ENCODE data around the gene ECSIT.
"Not testable (repeated sequence)": the region's sequence is repeated elsewhere in the genome, so short reads cannot be mapped to it uniquely, and the experiment has no call there.

The ECSIT gene

GRCh38 chr19:11475861-11476260 is 53.1 kb downstream of the ECSIT start:
- DNase-seq (ENCODE audit: low spot score) = no peak

GRCh38 chr19:11475343-11475742 is 53.6 kb downstream of the ECSIT start:
- DNase-seq (ENCODE audit: low spot score) = not testable (repeated sequence)

- no peak for DNase-seq (ENCODE audit: low spot score)
Measured at GRCh38 chr19:11473725-11474124, 55.2 kb downstream of the ECSIT start.

- not testable (repeated sequence) for DNase-seq (ENCODE audit: low spot score)
Measured at GRCh38 chr19:11468266-11468845, 60.6 kb downstream of the ECSIT start.

- no peak for DNase-seq (ENCODE audit: low spot score)
Measured at GRCh38 chr19:11465600-11465999, 63.3 kb downstream of the ECSIT start.

- no peak for DNase-seq (ENCODE audit: low spot score)
Measured at GRCh38 chr19:11464333-11465265, 64.3 kb downstream of the ECSIT start.

GRCh38 chr19:11463391-11463790 is 65.5 kb downstream of the ECSIT start:
- DNase-seq (ENCODE audit: low spot score) = no peak

GRCh38 chr19:11461453-11461852 is 67.5 kb downstream of the ECSIT start:
- DNase-seq (ENCODE audit: low spot score) = no peak

GRCh38 chr19:11460207-11460606 is 68.7 kb downstream of the ECSIT start:
- DNase-seq (ENCODE audit: low spot score) = no peak

GRCh38 chr19:11458912-11459311 is 70.0 kb downstream of the ECSIT start:
- DNase-seq (ENCODE audit: low spot score) = not testable (repeated sequence)

- no peak for DNase-seq (ENCODE audit: low spot score)
Measured at GRCh38 chr19:11458236-11458900, 70.6 kb downstream of the ECSIT start.

- no peak for DNase-seq (ENCODE audit: low spot score)
Measured at GRCh38 chr19:11457831-11458230, 71.1 kb downstream of the ECSIT start.

GRCh38 chr19:11457115-11457514 is 71.8 kb downstream of the ECSIT start:
- no peak for DNase-seq (ENCODE audit: low spot score)

- DNase-seq (ENCODE audit: low spot score) = no peak
Measured at GRCh38 chr19:11456659-11457058, 72.3 kb downstream of the ECSIT start.
